Vagina (tissue), 2 donors: Measurements from ENCODE around the gene CHD6. TPM values are rescaled to one million over a fixed set of nuclear protein-coding genes. Genes with fewer than 3 reads are reported as not detected.

Experiments used
- DNase-seq, 2 donors: peaks; one replicate each; pipeline ENCODE4 v3.0.0-alpha.2; 2017; ENCODE audit errors: extremely low spot score in 2 of 2
- H3K27ac ChIP-seq: fragments of 200-600 bp; sonication (generic); one replicate; pipeline ENCODE4 v1.5.1; 2019
- H3K27me3 ChIP-seq: fragments of 200-600 bp; sonication (generic); one replicate; pipeline ENCODE4 v1.5.1; 2019
- H3K36me3 ChIP-seq, 2 donors: fragments of 200-600 bp; sonication (generic); one replicate each; pipeline ENCODE4 v1.5.1; 2017 to 2019
- H3K4me1 ChIP-seq: fragments of 200-600 bp; sonication (generic); one replicate; pipeline ENCODE4 v1.5.1; 2019
- H3K4me3 ChIP-seq, 2 donors: fragments of 200-600 bp; sonication (generic); 1 replicate in 1 of 2; 2 replicates in 1 of 2; pipeline ENCODE4 v1.5.1; 2016 to 2019
- H3K9me3 ChIP-seq: fragments of 200-600 bp; sonication (generic); one replicate; pipeline ENCODE4 v1.5.1; 2019
- CTCF ChIP-seq, 3 experiments: fragments of 450-650 bp in 2 of 3; fragments of 200-600 bp in 1 of 3; sonication (generic) in 1 of 3; IDR thresholded peaks; one replicate each; pipeline ENCODE4 v1.5.1; 2017 to 2019; ENCODE audit warnings: antibody characterized with exemption in 3 of 3, mild to moderate bottlenecking in 2 of 3, moderate library complexity in 2 of 3
- POLR2A ChIP-seq, 2 donors: fragments of 450-650 bp; IDR thresholded peaks; one replicate each; pipeline ENCODE4 v1.6.1; 2017; ENCODE audit warnings: antibody characterized with exemption in 2 of 2, mild to moderate bottlenecking in 2 of 2, moderate library complexity in 2 of 2
- POLR2AphosphoS5 ChIP-seq, 2 donors: sonication (generic); formaldehyde crosslinking; IDR thresholded peaks; one replicate each; pipeline ENCODE4 v1.9.0; 2017; ENCODE audit warnings: antibody characterized with exemption in 2 of 2, mild to moderate bottlenecking in 2 of 2, low read depth in 1 of 2; ENCODE audit not compliant: insufficient read depth in 1 of 2
- intact Hi-C: fragments of 100-400 bp; cut with DNase I; formaldehyde crosslinking; loops from one replicate; pipeline ENCODE4 v1.15.1; 2023
- total RNA-seq: library from RNA; depleted of rRNA; stranded (reverse); fragments of >200 nt; gene quantifications from one replicate; pipeline ENCODE4 v1.2.3, GENCODE V29; 2016

Gene CHD6
- total RNA-seq, 1 donor from 2014 or later, result 37.6 TPM

GRCh38 chr20:41482647-41483552 is 135.3 kb downstream of the CHD6 start:
- intact Hi-C loops, result no loop called here
- Histone ChIP-seq H3K4me1 (no peaks in the 10 kb centered on the region), H3K27ac (no peak overlapping the region), H3K4me3 (no peak overlapping the region), H3K36me3 (peaks cover 0 to 46% of the 10 kb centered on the region in 2 donors), H3K9me3 (no peaks in the 10 kb centered on the region), H3K27me3 (no peaks in the 10 kb centered on the region)
- no peak for DNase-seq
- TF ChIP-seq CTCF (IDR thresholded peaks at IDR 0.05), result no peak
- no peak for TF ChIP-seq POLR2AphosphoS5 (IDR thresholded peaks at IDR 0.05; ENCODE audit: insufficient read depth in 1 of 2, low read depth in 1 of 2)
- TF ChIP-seq POLR2A (IDR thresholded peaks at IDR 0.05), result no peak

GRCh38 chr20:41480054-41480770 is 138.0 kb downstream of the CHD6 start:
- DNase-seq, result no peak
- TF ChIP-seq POLR2A (IDR thresholded peaks at IDR 0.05) (no peak), POLR2AphosphoS5 (IDR thresholded peaks at IDR 0.05; ENCODE audit: insufficient read depth in 1 of 2, low read depth in 1 of 2) (no peak), CTCF (IDR thresholded peaks at IDR 0.05) (no peak)
- Histone ChIP-seq H3K4me1 (peaks cover 13% of the 10 kb centered on the region), H3K27me3 (no peaks in the 10 kb centered on the region), H3K36me3 (peaks cover 0 to 24% of the 10 kb centered on the region in 2 donors), H3K27ac (no peak overlapping the region), H3K4me3 (no peak overlapping the region), H3K9me3 (no peaks in the 10 kb centered on the region)
- intact Hi-C loops, result no loop called here

- H3K4me3 ChIP-seq, result no peak overlapping the region
- no peak for DNase-seq
- H3K27me3 ChIP-seq, result no peaks in the 10 kb centered on the region
- peaks cover 21% of the 10 kb centered on the region for H3K4me1 ChIP-seq
- peaks cover 0 to 13% of the 10 kb centered on the region in 2 donors for H3K36me3 ChIP-seq
- no peak overlapping the region for H3K27ac ChIP-seq
- TF ChIP-seq CTCF (IDR thresholded peaks at IDR 0.05) (no peak), POLR2A (IDR thresholded peaks at IDR 0.05) (no peak), POLR2AphosphoS5 (IDR thresholded peaks at IDR 0.05; ENCODE audit: insufficient read depth in 1 of 2, low read depth in 1 of 2) (no peak)
- no peaks in the 10 kb centered on the region for H3K9me3 ChIP-seq
- intact Hi-C loops, result no loop called here
Observed at GRCh38 chr20:41479113-41479512, 139.1 kb downstream of the CHD6 start.

DNA sequence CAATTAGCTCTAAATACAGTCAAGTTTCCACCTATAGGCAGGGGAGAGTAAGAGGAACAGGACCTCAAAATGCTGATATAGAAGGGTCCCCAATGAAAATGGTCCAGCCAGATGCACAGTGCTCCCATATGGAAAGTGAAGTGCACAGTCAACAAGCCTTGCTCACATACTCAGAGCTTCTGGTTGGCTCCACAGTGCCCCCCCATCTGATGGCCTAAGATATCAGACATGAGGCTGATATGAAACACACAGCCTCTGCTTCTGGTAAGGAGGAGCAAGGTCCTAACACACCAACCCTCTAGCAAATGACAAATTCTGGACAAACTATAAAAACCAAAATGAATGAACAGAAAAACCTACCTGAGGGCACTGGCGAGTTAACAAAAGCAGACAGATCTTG is 140.2 kb downstream of the CHD6 start:
- H3K27ac ChIP-seq, result no peak overlapping the region
- peaks cover 21% of the 10 kb centered on the region for H3K4me1 ChIP-seq
- DNase-seq, result no peak
- no peaks in the 10 kb centered on the region for H3K27me3 ChIP-seq
- no peak for TF ChIP-seq POLR2AphosphoS5 (IDR thresholded peaks at IDR 0.05; ENCODE audit: insufficient read depth in 1 of 2, low read depth in 1 of 2)
- no peak for TF ChIP-seq CTCF (IDR thresholded peaks at IDR 0.05)
- no peak for TF ChIP-seq POLR2A (IDR thresholded peaks at IDR 0.05)
- intact Hi-C loops, result no loop called here
- peaks cover 0 to 13% of the 10 kb centered on the region in 2 donors for H3K36me3 ChIP-seq
- H3K9me3 ChIP-seq, result no peaks in the 10 kb centered on the region
- H3K4me3 ChIP-seq, result no peak overlapping the region
